Ascending aorta (tissue), 2 donors: Measurements from ENCODE around the gene CDCA7L. TPM values are rescaled to one million over a fixed set of nuclear protein-coding genes. Genes with fewer than 3 reads are reported as not detected.

Source experiments
- DNase-seq, 2 donors: peaks; one replicate each; pipeline ENCODE4 v3.0.0-alpha.2; 2019; ENCODE audit warnings: low spot score in 2 of 2
- H3K27ac ChIP-seq, 2 donors: fragments of 200-600 bp; sonication (generic); one replicate each; pipeline ENCODE4 v1.5.1; 2016 to 2017; ENCODE audit warnings: mild to moderate bottlenecking in 1 of 2
- H3K27me3 ChIP-seq: fragments of 200-600 bp; sonication (generic); one replicate; pipeline ENCODE4 v1.5.1; 2017
- H3K36me3 ChIP-seq, 2 donors: fragments of 200-600 bp; sonication (generic); one replicate each; pipeline ENCODE4 v1.5.1; 2016
- H3K4me1 ChIP-seq, 2 donors: fragments of 200-600 bp; sonication (generic); one replicate each; pipeline ENCODE4 v1.5.1; 2016 to 2017; ENCODE audit warnings: mild to moderate bottlenecking in 1 of 2
- H3K4me3 ChIP-seq, 2 donors: fragments of 200-600 bp; sonication (generic); one replicate each; pipeline ENCODE4 v1.5.1; 2016 to 2017; ENCODE audit warnings: mild to moderate bottlenecking in 1 of 2
- H3K9me3 ChIP-seq, 2 donors: fragments of 200-600 bp; sonication (generic); one replicate each; pipeline ENCODE4 v1.5.1; 2016
- CTCF ChIP-seq, 3 experiments: fragments of 200-600 bp in 2 of 3; fragments of 450-650 bp in 1 of 3; sonication (generic) in 2 of 3; IDR thresholded peaks; one replicate each; pipeline ENCODE4 v1.5.1; 2016 to 2019; ENCODE audit warnings: antibody characterized with exemption in 3 of 3, mild to moderate bottlenecking in 1 of 3, moderate library complexity in 1 of 3
- intact Hi-C: fragments of 100-400 bp; cut with DNase I; formaldehyde crosslinking; loops from one replicate; pipeline ENCODE4 v1.15.1; 2023
- total RNA-seq: library from RNA; depleted of rRNA; stranded (reverse); fragments of >200 nt; gene quantifications from one replicate; pipeline ENCODE4 v1.1.0, GENCODE V29; 2016

CDCA7L gene
- total RNA-seq, 1 donor from 2014 or later, result 1.5 TPM

- no peak for TF ChIP-seq CTCF (IDR thresholded peaks at IDR 0.05)
- intact Hi-C loops, result no loop called here
- peaks cover 0 to 3% of the 10 kb centered on the region in 2 donors for H3K9me3 ChIP-seq
- no peaks in the 10 kb centered on the region for H3K27me3 ChIP-seq
- H3K27ac ChIP-seq, result no peak overlapping the region
- no peak for DNase-seq
- no peak overlapping the region for H3K4me3 ChIP-seq
- H3K36me3 ChIP-seq, result no peaks in the 10 kb centered on the region
- H3K4me1 ChIP-seq, result no peaks in the 10 kb centered on the region
Measured at GRCh38 chr7:21923658-21924057, 22.0 kb downstream of the CDCA7L start.

GRCh38 chr7:21922605-21923004, 23.1 kb downstream of the CDCA7L start:
- Histone ChIP-seq H3K36me3 (no peaks in the 10 kb centered on the region), H3K4me1 (no peaks in the 10 kb centered on the region), H3K27ac (no peak overlapping the region), H3K27me3 (no peaks in the 10 kb centered on the region), H3K4me3 (no peak overlapping the region), H3K9me3 (peaks cover 0 to 1% of the 10 kb centered on the region in 2 donors)
- no peak for DNase-seq
- intact Hi-C loops, result no loop called here
- no peak for TF ChIP-seq CTCF (IDR thresholded peaks at IDR 0.05)

DNA sequence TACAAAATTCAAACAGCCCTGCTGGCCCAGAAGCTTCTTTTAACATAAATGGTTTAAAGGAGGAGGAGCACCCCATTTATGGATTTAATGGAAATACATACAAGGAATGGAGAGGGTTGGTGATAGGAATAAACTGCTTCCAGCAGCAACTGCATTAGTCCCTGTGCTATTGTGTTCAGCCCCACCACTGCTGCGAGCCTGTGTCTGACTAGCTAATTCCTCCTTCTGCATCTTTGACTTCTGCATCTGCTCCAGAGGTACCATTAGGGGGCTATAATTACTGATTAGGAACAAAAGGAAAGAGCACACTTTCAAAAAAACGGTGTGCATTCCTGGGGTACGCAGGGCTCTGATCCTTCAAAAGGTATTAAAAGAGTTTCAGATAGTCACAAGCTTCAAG, 24.8 kb downstream of the CDCA7L start:
- Histone ChIP-seq H3K36me3 (no peaks in the 10 kb centered on the region), H3K4me1 (no peaks in the 10 kb centered on the region), H3K27ac (no peak overlapping the region), H3K9me3 (no peaks in the 10 kb centered on the region), H3K4me3 (no peak overlapping the region), H3K27me3 (no peaks in the 10 kb centered on the region)
- TF ChIP-seq CTCF (IDR thresholded peaks at IDR 0.05), result no peak
- intact Hi-C loops, result no loop called here
- DNase-seq, result no peak

DNA sequence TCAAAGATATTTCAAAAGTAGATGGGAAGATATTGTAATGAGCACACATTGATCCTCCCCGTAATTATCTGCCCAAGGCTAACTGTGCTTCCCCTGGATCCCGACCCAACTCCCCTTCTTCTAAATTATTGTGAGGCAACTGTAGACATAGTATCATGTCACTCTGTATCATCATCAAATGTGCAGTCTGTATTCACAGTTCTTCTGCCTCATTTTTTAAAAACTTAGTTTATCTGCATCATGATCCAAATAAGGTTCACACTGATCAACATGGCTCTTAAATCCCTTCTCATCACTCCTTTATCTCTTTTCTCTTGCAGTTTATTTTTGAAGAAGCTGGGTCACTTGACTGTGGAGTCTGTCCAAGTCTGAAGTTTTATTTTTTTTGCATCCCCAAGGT, 27.5 kb downstream of the CDCA7L start:
- Histone ChIP-seq H3K27me3 (no peaks in the 10 kb centered on the region), H3K9me3 (no peaks in the 10 kb centered on the region), H3K4me3 (no peak overlapping the region), H3K36me3 (no peaks in the 10 kb centered on the region), H3K27ac (no peak overlapping the region), H3K4me1 (no peaks in the 10 kb centered on the region)
- DNase-seq, result no peak
- intact Hi-C loops, result no loop called here
- TF ChIP-seq CTCF (IDR thresholded peaks at IDR 0.05), result no peak

- no peak for DNase-seq
- intact Hi-C loops, result no loop called here
Measured at GRCh38 chr7:21916629-21917028, 29.1 kb downstream of the CDCA7L start.

More at GRCh38 chr7:21916629-21917028, 29.1 kb downstream of the CDCA7L start:
- no peak overlapping the region for H3K4me3 ChIP-seq
- TF ChIP-seq CTCF (IDR thresholded peaks at IDR 0.05), result no peak
- no peaks in the 10 kb centered on the region for H3K27me3 ChIP-seq
- H3K27ac ChIP-seq, result no peak overlapping the region
- no peaks in the 10 kb centered on the region for H3K36me3 ChIP-seq
- H3K9me3 ChIP-seq, result no peaks in the 10 kb centered on the region
- H3K4me1 ChIP-seq, result no peaks in the 10 kb centered on the region
